GM12874 (cell line): ENCODE data around the gene FAT1.

Source experiments
- TF ChIP-seq, protein P1 (sequence below): IDR thresholded peaks from 2 replicates; pipeline ENCODE4 v1.5.1; 2011; ENCODE audit warnings: low read depth, mild to moderate bottlenecking, control low read depth, low read length, moderate library complexity; ENCODE audit not compliant: insufficient read depth

Gene FAT1

DNA sequence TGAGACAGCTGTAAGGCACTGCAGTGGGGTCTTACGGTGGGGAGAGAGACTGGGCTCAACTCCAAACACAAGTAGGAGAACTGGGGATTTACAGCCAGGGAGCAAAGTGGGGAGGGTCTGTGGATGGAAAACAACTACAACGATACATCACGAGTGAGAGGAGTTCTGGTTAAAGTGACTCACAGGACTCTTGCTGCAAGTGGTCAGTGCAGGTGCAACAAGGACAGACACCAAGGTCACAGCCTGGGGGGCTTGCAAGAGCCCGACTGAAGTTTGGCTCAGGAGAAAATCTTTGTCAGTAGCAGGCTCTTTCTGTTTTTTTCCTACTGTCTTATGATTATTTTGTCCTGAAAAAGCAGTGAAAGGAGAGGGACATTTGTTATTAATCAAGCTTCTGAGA lies 10.1 kb upstream of the FAT1 start:
- TF ChIP-seq, protein P1, sequence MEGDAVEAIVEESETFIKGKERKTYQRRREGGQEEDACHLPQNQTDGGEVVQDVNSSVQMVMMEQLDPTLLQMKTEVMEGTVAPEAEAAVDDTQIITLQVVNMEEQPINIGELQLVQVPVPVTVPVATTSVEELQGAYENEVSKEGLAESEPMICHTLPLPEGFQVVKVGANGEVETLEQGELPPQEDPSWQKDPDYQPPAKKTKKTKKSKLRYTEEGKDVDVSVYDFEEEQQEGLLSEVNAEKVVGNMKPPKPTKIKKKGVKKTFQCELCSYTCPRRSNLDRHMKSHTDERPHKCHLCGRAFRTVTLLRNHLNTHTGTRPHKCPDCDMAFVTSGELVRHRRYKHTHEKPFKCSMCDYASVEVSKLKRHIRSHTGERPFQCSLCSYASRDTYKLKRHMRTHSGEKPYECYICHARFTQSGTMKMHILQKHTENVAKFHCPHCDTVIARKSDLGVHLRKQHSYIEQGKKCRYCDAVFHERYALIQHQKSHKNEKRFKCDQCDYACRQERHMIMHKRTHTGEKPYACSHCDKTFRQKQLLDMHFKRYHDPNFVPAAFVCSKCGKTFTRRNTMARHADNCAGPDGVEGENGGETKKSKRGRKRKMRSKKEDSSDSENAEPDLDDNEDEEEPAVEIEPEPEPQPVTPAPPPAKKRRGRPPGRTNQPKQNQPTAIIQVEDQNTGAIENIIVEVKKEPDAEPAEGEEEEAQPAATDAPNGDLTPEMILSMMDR = no peak

- TF ChIP-seq, protein P1 = no peak
These were observed 7.0 kb upstream of the FAT1 start for GRCh38 chr4:186730621-186731020.

GRCh38 chr4:186729856-186730255 lies 6.2 kb upstream of the FAT1 start:
- TF ChIP-seq, protein P1 = no peak

DNA sequence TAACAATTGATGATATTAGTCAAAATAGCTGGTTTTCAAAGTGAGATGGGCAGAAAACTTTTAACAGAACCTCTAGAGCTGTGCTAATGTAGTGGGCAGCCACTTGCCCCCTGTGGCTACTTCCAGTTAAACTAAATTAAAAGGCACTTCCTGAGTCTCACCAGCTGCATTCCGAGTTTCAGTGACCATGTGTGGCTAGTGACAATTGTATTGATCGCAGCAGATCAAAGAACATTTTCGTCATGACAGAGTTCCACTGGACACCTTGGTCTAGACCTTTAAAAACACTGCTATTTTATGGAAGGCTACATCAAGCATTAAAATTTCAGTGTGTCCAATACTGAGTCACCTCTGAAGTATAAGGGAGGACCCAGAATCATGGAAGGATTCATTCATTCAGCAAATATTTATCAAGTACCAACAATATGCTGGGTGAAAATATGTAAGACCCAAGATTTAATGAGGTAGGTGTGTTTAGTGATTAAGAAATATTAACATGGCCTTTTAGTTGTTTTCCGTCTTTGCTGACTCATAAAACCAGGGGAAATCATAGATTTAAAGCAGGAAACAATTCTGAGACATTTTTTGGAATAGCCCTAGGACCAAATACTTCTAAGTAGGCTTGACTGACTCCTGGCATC lies 5.1 kb upstream of the FAT1 start:
- TF ChIP-seq, protein P1 = no peak

DNA sequence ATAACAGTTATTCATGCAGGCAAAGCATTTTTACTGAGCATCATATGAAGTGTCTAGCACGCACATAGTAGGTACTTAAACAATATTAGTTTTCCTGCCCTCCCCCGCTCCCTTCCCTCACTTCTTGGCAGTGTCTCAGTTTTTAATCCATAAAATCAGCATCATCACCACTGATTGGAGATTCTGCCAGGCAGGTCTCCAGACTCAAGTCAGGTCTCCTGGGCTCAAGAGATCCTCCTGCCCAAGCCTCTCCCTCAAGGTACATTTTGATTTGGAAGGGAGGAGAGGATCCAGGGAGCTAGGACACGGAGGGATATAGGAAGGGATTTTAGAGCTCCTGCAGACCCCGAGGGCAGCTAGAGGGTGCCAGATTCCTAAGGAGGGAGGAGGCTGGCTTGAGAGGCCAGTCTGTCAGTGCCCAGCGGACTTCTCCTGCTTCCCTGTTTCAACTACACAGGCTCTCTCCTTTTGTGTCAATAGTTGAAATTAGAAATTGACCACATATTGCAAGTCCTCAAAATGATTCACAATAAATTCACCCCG lies 4.4 kb upstream of the FAT1 start:
- TF ChIP-seq, protein P1 = no peak

DNA sequence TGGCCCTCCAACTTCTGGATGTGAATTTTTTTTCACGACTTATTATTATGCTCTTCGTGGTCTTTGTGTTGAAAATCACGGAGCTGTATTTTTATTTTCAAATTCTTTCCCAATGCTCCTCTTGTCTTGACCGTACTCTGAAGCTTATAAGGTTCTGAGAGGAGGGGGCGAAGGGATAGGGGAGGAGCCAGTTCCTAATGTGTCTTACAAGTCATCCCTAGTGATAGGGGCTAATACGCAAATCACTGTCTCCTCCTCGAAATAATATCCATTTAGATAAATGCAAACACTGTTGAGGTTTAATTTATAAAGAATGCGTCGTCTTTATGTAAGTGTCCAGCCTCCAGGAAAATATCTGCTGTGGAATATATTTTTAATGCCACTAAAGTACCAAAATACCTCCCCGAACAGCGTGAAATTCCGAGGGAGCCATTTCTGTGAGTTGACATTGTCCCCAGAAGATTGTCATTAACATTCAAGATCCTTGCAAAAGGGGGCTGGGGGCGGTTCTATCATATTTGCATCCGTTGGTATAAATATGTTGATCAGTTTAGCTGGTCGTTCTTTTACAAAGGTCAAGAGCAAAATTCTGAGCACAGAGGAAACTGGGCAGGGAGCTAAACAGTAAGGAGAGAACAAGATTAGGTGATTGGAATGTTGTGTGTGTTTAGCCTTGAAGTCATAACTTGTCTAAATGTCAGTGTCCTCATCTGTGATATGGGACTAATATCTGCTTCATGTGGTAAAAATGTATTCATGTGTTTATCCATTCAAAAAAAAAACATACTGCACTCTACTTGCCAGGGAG lies 3.7 kb upstream of the FAT1 start:
- TF ChIP-seq, protein P1 = no peak

DNA sequence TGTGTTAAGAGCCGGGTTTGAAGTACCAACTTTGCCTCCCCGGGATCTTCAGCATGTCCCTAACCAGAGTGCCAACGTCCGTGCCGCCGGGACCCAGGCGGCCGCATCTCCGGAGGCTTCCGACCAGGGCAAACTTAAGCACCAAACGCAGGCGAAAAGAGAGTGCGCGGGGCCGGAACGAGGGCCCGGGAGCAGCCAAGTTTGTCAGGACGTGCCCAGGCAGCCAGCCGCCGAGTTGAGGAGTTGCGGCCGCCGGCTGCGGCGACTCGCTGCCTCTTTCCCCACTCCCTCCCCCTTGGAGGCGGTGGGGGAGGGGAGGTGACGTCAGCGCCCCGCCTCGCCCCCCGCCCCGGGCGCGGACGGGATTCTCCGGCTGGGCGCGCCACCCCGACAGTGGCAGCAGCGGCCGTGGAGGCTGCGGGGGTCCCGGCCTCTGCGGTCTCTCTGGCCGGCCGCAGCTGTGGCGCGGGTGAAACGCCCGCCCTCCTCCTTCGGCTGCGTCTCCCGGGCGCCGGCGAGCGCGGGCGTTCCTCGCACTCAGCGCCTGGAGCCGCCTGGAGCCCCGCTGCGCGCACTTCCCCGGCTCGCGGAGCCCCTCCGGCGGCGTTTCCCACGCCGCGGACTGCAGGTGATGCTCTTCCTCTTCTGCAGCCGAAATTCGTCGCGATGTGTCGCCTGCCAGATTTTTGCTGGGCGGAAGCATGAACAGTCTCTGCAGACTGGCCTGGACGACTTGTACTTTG lies 2.9 kb upstream of the FAT1 start:
- TF ChIP-seq, protein P1 = 0 out of 2 replicates have a peak, but pooled peaks have one; percentile 9
